WTC11 (cell line): Measurements from ENCODE around the gene TES.

Experiments
- CBFB ChIP-seq: sonication (generic); formaldehyde crosslinking; IDR thresholded peaks from 2 replicates; pipeline ENCODE4 v1.8.1; 2022; ENCODE audit warnings: mild to moderate bottlenecking, low read depth, missing genetic modification reagents
- TEAD4 ChIP-seq: sonication (generic); formaldehyde crosslinking; IDR thresholded peaks from 2 replicates; pipeline ENCODE4 v1.8.0; 2022; ENCODE audit warnings: mild to moderate bottlenecking, missing genetic modification reagents
- TF ChIP-seq, protein P1 (sequence below): fragments of 200-600 bp; IDR thresholded peaks from 2 replicates; pipeline ENCODE4 v1.8.0; 2022; ENCODE audit warnings: antibody characterized with exemption

DNA sequence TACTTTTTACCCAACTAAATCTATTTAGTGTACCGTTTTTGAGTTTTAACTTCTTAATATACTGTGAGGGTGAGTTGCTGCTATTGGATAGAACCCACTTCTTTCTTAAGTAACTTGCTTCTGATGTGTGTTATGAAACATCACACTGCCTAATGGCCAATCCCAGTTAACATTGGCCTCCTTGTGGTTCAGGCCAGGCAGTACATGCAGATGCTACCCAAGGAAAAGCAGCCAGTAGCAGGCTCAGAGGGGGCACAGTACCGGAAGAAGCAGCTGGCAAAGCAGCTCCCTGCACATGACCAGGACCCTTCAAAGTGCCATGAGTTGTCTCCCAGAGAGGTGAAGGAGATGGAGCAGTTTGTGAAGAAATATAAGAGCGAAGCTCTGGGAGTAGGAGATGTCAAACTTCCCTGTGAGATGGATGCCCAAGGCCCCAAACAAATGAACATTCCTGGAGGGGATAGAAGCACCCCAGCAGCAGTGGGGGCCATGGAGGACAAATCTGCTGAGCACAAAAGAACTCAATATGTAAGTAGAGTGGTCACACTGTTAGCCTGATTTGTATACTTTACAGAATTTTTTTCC is 39.7 kb downstream of the TES start:
- no peak for TF ChIP-seq CBFB
- TF ChIP-seq, protein P1, sequence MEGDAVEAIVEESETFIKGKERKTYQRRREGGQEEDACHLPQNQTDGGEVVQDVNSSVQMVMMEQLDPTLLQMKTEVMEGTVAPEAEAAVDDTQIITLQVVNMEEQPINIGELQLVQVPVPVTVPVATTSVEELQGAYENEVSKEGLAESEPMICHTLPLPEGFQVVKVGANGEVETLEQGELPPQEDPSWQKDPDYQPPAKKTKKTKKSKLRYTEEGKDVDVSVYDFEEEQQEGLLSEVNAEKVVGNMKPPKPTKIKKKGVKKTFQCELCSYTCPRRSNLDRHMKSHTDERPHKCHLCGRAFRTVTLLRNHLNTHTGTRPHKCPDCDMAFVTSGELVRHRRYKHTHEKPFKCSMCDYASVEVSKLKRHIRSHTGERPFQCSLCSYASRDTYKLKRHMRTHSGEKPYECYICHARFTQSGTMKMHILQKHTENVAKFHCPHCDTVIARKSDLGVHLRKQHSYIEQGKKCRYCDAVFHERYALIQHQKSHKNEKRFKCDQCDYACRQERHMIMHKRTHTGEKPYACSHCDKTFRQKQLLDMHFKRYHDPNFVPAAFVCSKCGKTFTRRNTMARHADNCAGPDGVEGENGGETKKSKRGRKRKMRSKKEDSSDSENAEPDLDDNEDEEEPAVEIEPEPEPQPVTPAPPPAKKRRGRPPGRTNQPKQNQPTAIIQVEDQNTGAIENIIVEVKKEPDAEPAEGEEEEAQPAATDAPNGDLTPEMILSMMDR: peak; percentile 42; the same call in 1 of the 2 replicates
- no peak for TF ChIP-seq TEAD4 (CRISPR knock-in tag)
